Measurements from ENCODE around the gene PCTP.

- TF ChIP-seq CTCF (IDR thresholded peaks at IDR 0.05 in 4 of 5, conservative IDR thresholded peaks at IDR 0.05 in 1 of 5) (no peak), POLR2A (IDR thresholded peaks at IDR 0.05) (no peak)
Measured at GRCh38 chr17:55812323-55812722, 61.5 kb downstream of the PCTP start.

All from gastrocnemius medialis (tissue), 4 donors.